GM12892 (cell line): ENCODE results near the gene PARP4.
"Not testable (repeated sequence)": the region's sequence is repeated elsewhere in the genome, so short reads cannot be mapped to it uniquely, and the experiment has no call there.

ENCODE experiments used
- POLR2A ChIP-seq: IDR thresholded peaks from 2 replicates; pipeline ENCODE4 v1.6.1; 2011; ENCODE audit warnings: low read depth, low read length, control low read depth
- POLR2AphosphoS5 ChIP-seq: IDR thresholded peaks from 2 replicates; pipeline ENCODE4 v1.6.1; 2011; ENCODE audit warnings: low read depth, low read length, control low read depth
- TAF1 ChIP-seq: IDR thresholded peaks from 2 replicates; pipeline ENCODE4 v1.6.1; 2011; ENCODE audit warnings: low read depth, mild to moderate bottlenecking, control low read depth, low read length, borderline replicate concordance

- TF ChIP-seq POLR2A, TAF1, POLR2AphosphoS5: not testable (repeated sequence)
These were observed 41.3 kb upstream of the PARP4 start for GRCh38 chr13:24553892-24554291.
